Smooth muscle cell (in vitro differentiated cells): ENCODE results near the gene LTBP1. TPM values are rescaled to one million over a fixed set of nuclear protein-coding genes. Genes with fewer than 3 reads are reported as not detected.

Source experiments
- DNase-seq: peaks from one replicate; lab custom pipeline; 2025; ENCODE audit not compliant: unreplicated experiment; lab: John Stamatoyannopoulos, UW
- H2AFZ ChIP-seq: fragments of 200-600 bp; sonication (generic); 2 replicates; pipeline ENCODE4 v1.6.0; 2016; ENCODE audit warnings: antibody characterized with exemption, low read depth, mild to moderate bottlenecking
- H3F3A ChIP-seq: fragments of 200-600 bp; sonication (generic); 2 replicates; pipeline ENCODE4 v1.6.0; 2017; ENCODE audit warnings: antibody characterized with exemption, low read depth
- H3K27ac ChIP-seq: fragments of 200-600 bp; sonication (generic); 2 replicates; pipeline ENCODE4 v1.5.1; 2016; ENCODE audit warnings: low read depth, mild to moderate bottlenecking
- H3K27me3 ChIP-seq: fragments of 200-600 bp; sonication (generic); 2 replicates; pipeline ENCODE4 v1.6.1; 2016; ENCODE audit warnings: low read depth, mild to moderate bottlenecking
- H3K36me3 ChIP-seq: fragments of 200-600 bp; sonication (generic); 2 replicates; pipeline ENCODE4 v1.5.1; 2016; ENCODE audit warnings: low read depth
- H3K4me1 ChIP-seq: fragments of 200-600 bp; sonication (generic); 2 replicates; pipeline ENCODE4 v1.5.1; 2016; ENCODE audit warnings: low read depth
- H3K4me2 ChIP-seq: fragments of 200-600 bp; sonication (generic); 2 replicates; pipeline ENCODE4 v1.6.0; 2016; ENCODE audit warnings: mild to moderate bottlenecking
- H3K4me3 ChIP-seq: fragments of 200-600 bp; sonication (generic); 2 replicates; pipeline ENCODE4 v1.5.1; 2016; ENCODE audit warnings: mild to moderate bottlenecking
- H3K79me2 ChIP-seq: fragments of 200-600 bp; sonication (generic); 2 replicates; pipeline ENCODE4 v1.6.0; 2016; ENCODE audit warnings: low read depth, mild to moderate bottlenecking
- H3K9ac ChIP-seq: fragments of 200-600 bp; sonication (generic); 2 replicates; pipeline ENCODE4 v1.6.0; 2016; ENCODE audit warnings: low read depth
- H3K9me3 ChIP-seq: fragments of 200-600 bp; sonication (generic); replicated peaks from 2 replicates; pipeline ENCODE4 v1.5.1; 2016; ENCODE audit warnings: low read depth
- H4K20me1 ChIP-seq: fragments of 200-600 bp; sonication (generic); 2 replicates; pipeline ENCODE4 v1.6.0; 2016; ENCODE audit warnings: low read depth
- CTCF ChIP-seq: fragments of 200-600 bp; sonication (generic); IDR thresholded peaks from 2 replicates; pipeline ENCODE4 v1.5.1; 2017; ENCODE audit warnings: borderline replicate concordance, mild to moderate bottlenecking, antibody characterized with exemption; ENCODE audit not compliant: insufficient read depth, poor library complexity, severe bottlenecking
- WGBS: methylation state at CpG from one replicate; pipeline ENCODE4 v1.1.7; 2016; ENCODE audit warnings: low lambda C conversion rate; 5-methylcytosine and 5-hydroxymethylcytosine counted together
- polyA plus RNA-seq: library from polyadenylated mRNA; unstranded; fragments of >200 nt; fragmentation: Nextera tagmentation; extraction: Ambion mirVana; gene quantifications from 2 replicates; pipeline ENCODE4 v1.2.1, GENCODE V29; 2016
- total RNA-seq: library from RNA; depleted of rRNA; stranded (reverse); fragments of >200 nt; gene quantifications from 2 replicates; pipeline ENCODE4 v1.2.3, GENCODE V29; 2014

The LTBP1 gene
- total and polyA plus RNA-seq, 2 experiments from 2014 or later, result 146 to 250 TPM

- Histone ChIP-seq H3K9me3 (no peaks in the 10 kb centered on the region), H3K36me3 (no peaks in the 10 kb centered on the region), H3K27ac (no peak overlapping the region), H3K4me1 (peaks cover 11% of the 10 kb centered on the region), H3K4me3 (no peak overlapping the region), H3F3A (peaks cover 21% of the 10 kb centered on the region), H3K4me2 (peak overlapping the region; percentile 13), H3K79me2 (peaks cover 4% of the 10 kb centered on the region), H4K20me1 (no peaks in the 10 kb centered on the region), H2AFZ (no peak overlapping the region), H3K9ac (no peak overlapping the region), H3K27me3 (no peaks in the 10 kb centered on the region)
- no peak for TF ChIP-seq CTCF
- WGBS, result 48% methylated on average over 6 of the region's 6 CpGs
- DNase-seq, result no peak
Measured at GRCh38 chr2:33130544-33130943, 183.8 kb downstream of the LTBP1 start.

DNA sequence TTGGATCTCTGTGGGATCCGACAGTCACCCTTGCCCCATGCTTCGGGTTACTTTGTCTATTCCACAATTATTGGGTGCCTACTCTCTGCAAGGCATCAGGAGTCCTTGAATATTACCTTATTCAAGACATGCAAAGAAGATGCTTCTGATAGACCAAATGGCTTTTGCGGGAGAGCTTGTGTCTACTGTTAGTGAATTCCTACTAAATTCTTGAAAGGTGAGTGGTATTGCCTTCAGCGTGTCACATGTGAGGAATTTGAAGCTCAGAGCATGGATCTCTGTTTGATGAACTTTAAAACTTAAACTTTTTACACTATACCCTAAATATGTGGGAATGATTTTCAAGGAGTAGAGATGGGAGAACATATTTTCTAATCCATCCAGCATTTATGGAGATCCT lies 184.4 kb downstream of the LTBP1 start:
- peaks cover 8% of the 10 kb centered on the region for H3K79me2 ChIP-seq
- peak overlapping the region; percentile 17 for H3K4me2 ChIP-seq
- no peak for DNase-seq
- peaks cover 22% of the 10 kb centered on the region for H3F3A ChIP-seq
- H3K4me1 ChIP-seq, result peaks cover 11% of the 10 kb centered on the region
- 89% methylated on average over 4 of the region's 4 CpGs for WGBS
- no peaks in the 10 kb centered on the region for H3K36me3 ChIP-seq
- no peak overlapping the region for H3K4me3 ChIP-seq
- no peak overlapping the region for H2AFZ ChIP-seq
- no peak for TF ChIP-seq CTCF
- no peaks in the 10 kb centered on the region for H3K9me3 ChIP-seq
- no peak overlapping the region for H3K27ac ChIP-seq
- no peak overlapping the region for H3K9ac ChIP-seq
- H4K20me1 ChIP-seq, result no peaks in the 10 kb centered on the region
- H3K27me3 ChIP-seq, result no peaks in the 10 kb centered on the region

DNA sequence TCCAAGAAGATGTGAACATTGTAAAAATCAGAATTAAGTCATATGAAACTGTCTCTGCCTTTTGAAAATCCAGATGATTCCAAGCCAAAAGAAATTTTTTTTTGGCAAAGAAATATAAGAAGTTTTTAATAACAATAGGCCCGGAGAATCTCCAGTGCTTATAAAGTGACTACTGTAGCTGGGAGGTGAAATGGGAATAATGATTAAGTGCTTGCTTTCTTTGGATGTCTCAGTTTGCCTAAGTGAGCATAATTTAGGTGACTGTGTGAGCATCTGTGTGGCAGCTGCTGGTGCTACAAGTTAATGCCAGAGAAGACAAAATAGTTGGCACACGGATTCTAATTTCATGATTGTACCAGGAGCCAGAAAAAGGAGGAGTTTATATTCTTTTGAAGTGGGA lies 185.0 kb downstream of the LTBP1 start:
- Histone ChIP-seq H3K27me3 (no peaks in the 10 kb centered on the region), H3K4me3 (no peak overlapping the region), H3F3A (peaks cover 22% of the 10 kb centered on the region), H3K4me1 (peaks cover 12% of the 10 kb centered on the region), H2AFZ (no peak overlapping the region), H3K27ac (no peak overlapping the region), H3K36me3 (no peaks in the 10 kb centered on the region), H3K4me2 (peak overlapping the region; percentile 17), H3K9ac (no peak overlapping the region), H3K9me3 (no peaks in the 10 kb centered on the region), H3K79me2 (peaks cover 14% of the 10 kb centered on the region), H4K20me1 (no peaks in the 10 kb centered on the region)
- 43% methylated on average over 2 of the region's 2 CpGs for WGBS
- DNase-seq, result no peak
- TF ChIP-seq CTCF, result no peak

DNA sequence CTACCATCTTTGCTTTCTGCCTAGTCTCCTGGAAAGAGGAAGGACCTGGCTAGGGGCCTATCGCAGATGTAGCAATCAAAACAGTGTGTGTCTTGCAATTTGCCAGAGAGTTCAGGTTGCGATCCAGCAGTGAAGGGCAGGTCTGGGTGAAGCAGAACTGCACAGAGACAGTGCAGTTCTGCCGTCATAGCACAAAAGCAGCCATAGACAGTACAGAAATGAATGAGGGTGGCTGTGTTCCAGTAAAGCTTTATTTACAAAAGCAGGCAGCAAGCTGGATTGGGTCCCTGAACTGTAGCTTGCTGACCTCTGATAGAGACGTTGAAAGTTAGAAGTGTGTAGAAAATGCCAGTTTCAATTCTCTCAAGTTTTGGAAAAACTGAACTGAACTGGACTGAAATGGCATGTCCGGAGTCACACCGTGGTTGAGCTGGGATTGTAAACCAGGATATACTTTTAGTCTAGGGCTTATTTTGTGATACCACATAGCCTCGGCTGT lies 186.8 kb downstream of the LTBP1 start:
- Histone ChIP-seq H4K20me1 (no peaks in the 10 kb centered on the region), H3K4me1 (peaks cover 18% of the 10 kb centered on the region), H3K27me3 (no peaks in the 10 kb centered on the region), H3K36me3 (no peaks in the 10 kb centered on the region), H3K9me3 (no peaks in the 10 kb centered on the region), H3F3A (peaks cover 22% of the 10 kb centered on the region), H3K79me2 (peaks cover 32% of the 10 kb centered on the region), H3K4me3 (peak overlapping the region; percentile 57), H3K27ac (peak overlapping the region; percentile 95), H2AFZ (no peak overlapping the region), H3K9ac (peak overlapping the region; percentile 92), H3K4me2 (peak overlapping the region; percentile 87)
- TF ChIP-seq CTCF, result no peak
- DNase-seq, result no peak
- WGBS, result 24% methylated on average over 7 of the region's 7 CpGs
